HG02678 (cell line): ENCODE measurements around the gene LRIG1.
A peak's percentile ranks its signal among the peaks of the same experiment; 100 is the strongest.

ENCODE experiments used
- ATAC-seq: cut with Tn5 transposase; IDR thresholded peaks from one replicate; pipeline ENCODE4 v1.9.1; 2021; ENCODE audit warnings: mild to moderate bottlenecking, moderate library complexity; ENCODE audit not compliant: unreplicated experiment

LRIG1 gene

GRCh38 chr3:66366747-66367146 lies 134.1 kb downstream of the LRIG1 start:
- no peak for ATAC-seq

GRCh38 chr3:66365080-66365479 lies 135.7 kb downstream of the LRIG1 start:
- no peak for ATAC-seq

GRCh38 chr3:66363148-66363547 lies 137.7 kb downstream of the LRIG1 start:
- no peak for ATAC-seq

GRCh38 chr3:66362541-66362941 lies 138.3 kb downstream of the LRIG1 start:
- no peak for ATAC-seq

- ATAC-seq: no peak
Observed at GRCh38 chr3:66361356-66361755, 139.5 kb downstream of the LRIG1 start.

- ATAC-seq: no peak
Observed at GRCh38 chr3:66355997-66356396, 144.8 kb downstream of the LRIG1 start.

GRCh38 chr3:66355394-66355793 lies 145.4 kb downstream of the LRIG1 start:
- ATAC-seq: peak; percentile 97

- no peak for ATAC-seq
Observed at GRCh38 chr3:66354001-66354400, 146.8 kb downstream of the LRIG1 start.

GRCh38 chr3:66353530-66353929 lies 147.3 kb downstream of the LRIG1 start:
- ATAC-seq: no peak

GRCh38 chr3:66353039-66353438 lies 147.8 kb downstream of the LRIG1 start:
- no peak for ATAC-seq

- no peak for ATAC-seq
Observed at GRCh38 chr3:66350601-66351000, 150.2 kb downstream of the LRIG1 start.

- no peak for ATAC-seq
Observed at GRCh38 chr3:66348704-66349103, 152.1 kb downstream of the LRIG1 start.

- ATAC-seq: no peak
Observed at GRCh38 chr3:66344848-66345578, 155.8 kb downstream of the LRIG1 start.

GRCh38 chr3:66344391-66344811 lies 156.4 kb downstream of the LRIG1 start:
- ATAC-seq: no peak

- ATAC-seq: no peak
Observed at GRCh38 chr3:66342717-66343356, 158.0 kb downstream of the LRIG1 start.

GRCh38 chr3:66338927-66339326 lies 161.9 kb downstream of the LRIG1 start:
- no peak for ATAC-seq

GRCh38 chr3:66336333-66336766 lies 164.5 kb downstream of the LRIG1 start:
- no peak for ATAC-seq

GRCh38 chr3:66335671-66336070 lies 165.2 kb downstream of the LRIG1 start:
- no peak for ATAC-seq
